IMR-90 (cell line): ENCODE results near the gene MBLAC2. TPM values are rescaled to one million over a fixed set of nuclear protein-coding genes. Genes with fewer than 3 reads are reported as not detected.

Experiments used
- ATAC-seq: fragments of 200-7000 bp; cut with Tn5 transposase; 2 replicates; pipeline ENCODE4 v1.9.1; 2020; ENCODE audit warnings: low read depth, mild to moderate bottlenecking, moderate library complexity
- BruUV-seq: library from RNA; stranded (reverse); fragments of 400-500 nt; replicated peaks from 2 replicates; lab custom pipeline; 2021; lab: Mats Ljungman, UMichigan
- CTCF ChIA-PET: fragments of 300-600 bp; formaldehyde crosslinking; extraction: SDS; loops from one replicate; lab custom pipeline; 2021; ENCODE audit warnings: antibody characterized with exemption; lab: Yijun Ruan, JAX
- POLR2A ChIA-PET: fragments of 300-600 bp; sonication (Branson Sonifier 250); formaldehyde crosslinking; loops from one replicate; lab custom pipeline; 2022; ENCODE audit warnings: antibody characterized with exemption; ENCODE audit not compliant: unreplicated experiment; lab: Charles Lee
- DNase-seq: peaks from one replicate; pipeline ENCODE4 v3.0.0; 2013
- H2AFZ ChIP-seq: replicated peaks from 2 replicates; pipeline ENCODE3; 2013; ENCODE audit warnings: low read length, mild to moderate bottlenecking; ENCODE audit not compliant: poor library complexity
- H2AK5ac ChIP-seq: 2 replicates; pipeline ENCODE4 v1.6.1; 2013; ENCODE audit warnings: low read depth, low read length, inconsistent platforms
- H2AK9ac ChIP-seq: replicated peaks from 2 replicates; pipeline ENCODE3; 2013; ENCODE audit warnings: mild to moderate bottlenecking, low read depth, low read length, moderate library complexity; ENCODE audit not compliant: poor library complexity
- H2BK120ac ChIP-seq: 2 replicates; pipeline ENCODE4 v1.6.1; 2013; ENCODE audit warnings: low read depth, low read length, inconsistent platforms
- H2BK15ac ChIP-seq: 3 replicates; pipeline ENCODE4 v1.6.1; 2013; ENCODE audit warnings: low read depth, low read length, inconsistent platforms
- H2BK20ac ChIP-seq: 2 replicates; pipeline ENCODE4 v1.6.1; 2013; ENCODE audit warnings: low read depth, mild to moderate bottlenecking, inconsistent platforms, low read length, moderate library complexity
- H2BK5ac ChIP-seq: 2 replicates; pipeline ENCODE4 v1.6.1; 2013; ENCODE audit warnings: mild to moderate bottlenecking, low read depth, low read length, inconsistent platforms; ENCODE audit not compliant: poor library complexity, severe bottlenecking
- H3K14ac ChIP-seq: replicated peaks from 2 replicates; pipeline ENCODE4 v1.6.1; 2013; ENCODE audit warnings: low read depth, low read length, inconsistent platforms
- H3K18ac ChIP-seq: 2 replicates; pipeline ENCODE4 v1.6.1; 2013; ENCODE audit warnings: low read depth, low read length, control low read depth
- H3K23ac ChIP-seq: 2 replicates; pipeline ENCODE4 v1.6.1; 2013; ENCODE audit warnings: low read depth, low read length, inconsistent platforms
- H3K27ac ChIP-seq: 2 replicates; pipeline ENCODE4 v1.5.1; 2013; ENCODE audit warnings: mild to moderate bottlenecking, control low read depth, low read length; ENCODE audit not compliant: insufficient read depth
- H3K27me3 ChIP-seq: 2 replicates; pipeline ENCODE4 v1.6.1; 2013; ENCODE audit warnings: low read length; ENCODE audit not compliant: control insufficient read depth, insufficient read depth
- H3K36me3 ChIP-seq: 2 replicates; pipeline ENCODE4 v1.6.1; 2013; ENCODE audit warnings: low read length, mixed read lengths; ENCODE audit not compliant: control insufficient read depth, insufficient read depth
- H3K4ac ChIP-seq: 2 replicates; pipeline ENCODE4 v1.6.1; 2013; ENCODE audit warnings: low read depth, low read length, inconsistent platforms
- H3K4me1 ChIP-seq: 2 replicates; pipeline ENCODE4 v1.6.1; 2013; ENCODE audit warnings: low read length, mixed read lengths; ENCODE audit not compliant: control insufficient read depth, insufficient read depth
- H3K4me2 ChIP-seq: 2 replicates; pipeline ENCODE4 v1.6.1; 2013; ENCODE audit warnings: low read depth, mild to moderate bottlenecking, control low read depth, low read length, moderate library complexity
- H3K4me3 ChIP-seq: 2 replicates; pipeline ENCODE4 v1.5.1; 2013; ENCODE audit warnings: low read depth, mild to moderate bottlenecking, control low read depth, low read length, moderate library complexity; ENCODE audit not compliant: insufficient read depth
- H3K56ac ChIP-seq: 2 replicates; pipeline ENCODE4 v1.6.1; 2013; ENCODE audit warnings: low read length, inconsistent platforms; ENCODE audit not compliant: insufficient read depth; ENCODE audit errors: extremely low read depth
- H3K79me1 ChIP-seq, 2 experiments: 2 replicates each; pipeline ENCODE4 v1.6.1; 2013; ENCODE audit warnings: low read length in 2 of 2, inconsistent platforms in 1 of 2, low read depth in 1 of 2
- H3K9ac ChIP-seq: 2 replicates; pipeline ENCODE4 v1.6.1; 2013; ENCODE audit warnings: low read depth, low read length, control low read depth
- H3K9me1 ChIP-seq: 2 replicates; pipeline ENCODE4 v1.6.1; 2013; ENCODE audit warnings: low read length, inconsistent platforms; ENCODE audit not compliant: insufficient read depth
- H3K9me3 ChIP-seq: 2 replicates; pipeline ENCODE4 v1.6.1; 2013; ENCODE audit warnings: low read length; ENCODE audit not compliant: control insufficient read depth, insufficient read depth
- H4K20me1 ChIP-seq: 2 replicates; pipeline ENCODE4 v1.6.1; 2013; ENCODE audit warnings: low read length, inconsistent platforms; ENCODE audit not compliant: insufficient read depth
- H4K5ac ChIP-seq: 2 replicates; pipeline ENCODE4 v1.6.1; 2013; ENCODE audit warnings: mild to moderate bottlenecking, low read depth, low read length, control low read depth
- H4K8ac ChIP-seq, 2 experiments: 2 replicates each; pipeline ENCODE4 v1.6.1; 2013; ENCODE audit warnings: low read depth in 2 of 2, low read length in 2 of 2, control low read depth in 1 of 2, inconsistent platforms in 1 of 2
- H4K91ac ChIP-seq: 2 replicates; pipeline ENCODE4 v1.6.1; 2013; ENCODE audit warnings: low read depth, low read length, inconsistent platforms; ENCODE audit not compliant: insufficient read depth
- BHLHE40 ChIP-seq: fragments of 150-350 bp; IDR thresholded peaks from 2 replicates; pipeline ENCODE4 v1.6.1; 2016; ENCODE audit warnings: mild to moderate bottlenecking, low read depth, low read length
- CHD1 ChIP-seq: IDR thresholded peaks from 2 replicates; pipeline ENCODE4 v1.6.1; 2012; ENCODE audit warnings: low read depth, low read length, improper control_type of control experiment
- MAFK ChIP-seq: IDR thresholded peaks from 2 replicates; pipeline ENCODE4 v1.6.1; 2012; ENCODE audit warnings: low read depth, low read length, improper control_type of control experiment
- MXI1 ChIP-seq: IDR thresholded peaks from 2 replicates; pipeline ENCODE4 v1.6.1; 2012; ENCODE audit warnings: low read depth, mild to moderate bottlenecking, low read length, moderate library complexity, borderline replicate concordance
- NFE2L2 ChIP-seq: fragments of 150-350 bp; IDR thresholded peaks from 2 replicates; pipeline ENCODE4 v1.6.1; 2016; ENCODE audit warnings: low read depth, mild to moderate bottlenecking, low read length
- POLR2A ChIP-seq: IDR thresholded peaks from 2 replicates; pipeline ENCODE4 v1.6.1; 2012; ENCODE audit warnings: mild to moderate bottlenecking, low read depth, low read length
- WGBS, 2 experiments: methylation state at CpG; one replicate each; pipeline versions ENCODE4 v1.1.5 to v1.1.7; 2013; ENCODE audit warnings: missing lambda C conversion rate in 2 of 2; ENCODE audit not compliant: insufficient read length in 1 of 2; ENCODE audit errors: extremely low coverage in 2 of 2; 5-methylcytosine and 5-hydroxymethylcytosine counted together
- dilution Hi-C: fragments of 300-500 bp; cut with HindIII; formaldehyde crosslinking; loops from one replicate; pipeline ENCODE4 v1.14.3; 2018; ENCODE audit warnings: low sequenced_read_pairs; ENCODE audit not compliant: unreplicated experiment
- in situ Hi-C: fragments of 300-500 bp; cut with MboI; formaldehyde crosslinking; loops from 3 replicates; pipeline ENCODE4 v1.14.3; 2019; ENCODE audit warnings: low sequenced_read_pairs, inconsistent platforms, mixed read lengths
- intact Hi-C: fragments of 100-400 bp; cut with micrococcal nuclease; formaldehyde crosslinking; loops from 2 replicates; pipeline ENCODE4 v1.10.0; 2022
- polyA plus RNA-seq, 3 experiments: library from polyadenylated mRNA; depleted of rRNA; stranded (reverse); fragments of >200 nt; gene quantifications; 2 replicates each; pipeline ENCODE4 v1.2.3, GENCODE V29; 2012; ENCODE audit warnings: low replicate concordance in 1 of 3
- total RNA-seq: library from RNA; depleted of rRNA; stranded (reverse); fragments of >200 nt; gene quantifications from 2 replicates; pipeline ENCODE4 v1.2.3, GENCODE V29; 2012
- TF ChIP-seq, protein P1 (sequence below): conservative IDR thresholded peaks from 2 replicates; pipeline ENCODE4 v1.5.1; 2012; ENCODE audit warnings: mild to moderate bottlenecking, low read depth, low read length, improper control_type of control experiment
- TF ChIP-seq, protein P2 (sequence below): fragments of 150-350 bp; IDR thresholded peaks from 2 replicates; pipeline ENCODE4 v1.6.1; 2017; ENCODE audit warnings: mild to moderate bottlenecking, antibody characterized with exemption, low read length, low read depth

The MBLAC2 gene
- total and polyA plus RNA-seq, 2 of the 4 experiments (the other 2 are of a cell fraction), result 3.0 to 3.2 TPM

DNA sequence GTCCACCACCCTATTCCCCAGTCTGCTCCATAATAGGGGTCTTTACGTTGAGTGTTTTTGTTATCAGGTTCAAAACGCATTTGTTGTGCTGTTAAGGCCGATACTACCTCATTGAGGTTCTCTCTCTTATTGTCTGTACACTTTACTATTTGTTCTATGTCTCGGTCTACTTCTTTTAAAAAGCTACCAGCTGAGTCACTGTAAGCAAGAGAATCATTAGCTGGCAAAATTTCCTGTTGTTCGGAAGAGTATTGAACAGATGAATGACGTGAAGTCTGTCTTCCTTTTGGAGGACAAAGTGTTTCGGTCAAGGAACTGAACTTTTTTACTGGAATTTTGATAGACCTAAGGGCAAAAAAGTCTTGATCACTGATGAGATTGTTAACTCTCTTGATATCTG, 44.5 kb upstream of the MBLAC2 start:
- CTCF ChIA-PET, result no interaction called here
- Histone ChIP-seq H4K91ac (no peak overlapping the region), H3K36me3 (peaks cover 14% of the 10 kb centered on the region), H3K79me1 (peaks cover 6 to 15% of the 10 kb centered on the region in 2 experiments; a peak in 3 of 4 replicates), H4K20me1 (0 out of 2 replicates have a peak, but pooled peaks cover 2% of the 10 kb centered on the region), H3K14ac (no peak overlapping the region), H3K4me3 (no peak overlapping the region), H2BK15ac (no peak overlapping the region), H2BK5ac (no peak overlapping the region), H4K5ac (no peak overlapping the region), H3K4me2 (no peak overlapping the region), H2AK5ac (no peak overlapping the region), H3K9me3 (no peaks in the 10 kb centered on the region), H2BK20ac (no peak overlapping the region), H3K56ac (no peak overlapping the region), H3K9ac (no peak overlapping the region), H3K9me1 (no peaks in the 10 kb centered on the region), H2AK9ac (no peak overlapping the region), H4K8ac (no peak overlapping the region), H2AFZ (no peak overlapping the region), H3K4ac (no peak overlapping the region), H3K23ac (no peak overlapping the region), H3K27ac (no peak overlapping the region), H3K4me1 (no peaks in the 10 kb centered on the region; the same call in 1 of the 2 replicates), H3K27me3 (no peaks in the 10 kb centered on the region), H2BK120ac (no peak overlapping the region), H3K18ac (no peak overlapping the region)
- BruUV-seq, result no TSS peak
- TF ChIP-seq, protein P1, sequence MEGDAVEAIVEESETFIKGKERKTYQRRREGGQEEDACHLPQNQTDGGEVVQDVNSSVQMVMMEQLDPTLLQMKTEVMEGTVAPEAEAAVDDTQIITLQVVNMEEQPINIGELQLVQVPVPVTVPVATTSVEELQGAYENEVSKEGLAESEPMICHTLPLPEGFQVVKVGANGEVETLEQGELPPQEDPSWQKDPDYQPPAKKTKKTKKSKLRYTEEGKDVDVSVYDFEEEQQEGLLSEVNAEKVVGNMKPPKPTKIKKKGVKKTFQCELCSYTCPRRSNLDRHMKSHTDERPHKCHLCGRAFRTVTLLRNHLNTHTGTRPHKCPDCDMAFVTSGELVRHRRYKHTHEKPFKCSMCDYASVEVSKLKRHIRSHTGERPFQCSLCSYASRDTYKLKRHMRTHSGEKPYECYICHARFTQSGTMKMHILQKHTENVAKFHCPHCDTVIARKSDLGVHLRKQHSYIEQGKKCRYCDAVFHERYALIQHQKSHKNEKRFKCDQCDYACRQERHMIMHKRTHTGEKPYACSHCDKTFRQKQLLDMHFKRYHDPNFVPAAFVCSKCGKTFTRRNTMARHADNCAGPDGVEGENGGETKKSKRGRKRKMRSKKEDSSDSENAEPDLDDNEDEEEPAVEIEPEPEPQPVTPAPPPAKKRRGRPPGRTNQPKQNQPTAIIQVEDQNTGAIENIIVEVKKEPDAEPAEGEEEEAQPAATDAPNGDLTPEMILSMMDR, result no peak
- TF ChIP-seq POLR2A, result no peak
- TF ChIP-seq MXI1, result no peak
- no peak for TF ChIP-seq BHLHE40
- TF ChIP-seq MAFK, result no peak
- TF ChIP-seq, protein P2, sequence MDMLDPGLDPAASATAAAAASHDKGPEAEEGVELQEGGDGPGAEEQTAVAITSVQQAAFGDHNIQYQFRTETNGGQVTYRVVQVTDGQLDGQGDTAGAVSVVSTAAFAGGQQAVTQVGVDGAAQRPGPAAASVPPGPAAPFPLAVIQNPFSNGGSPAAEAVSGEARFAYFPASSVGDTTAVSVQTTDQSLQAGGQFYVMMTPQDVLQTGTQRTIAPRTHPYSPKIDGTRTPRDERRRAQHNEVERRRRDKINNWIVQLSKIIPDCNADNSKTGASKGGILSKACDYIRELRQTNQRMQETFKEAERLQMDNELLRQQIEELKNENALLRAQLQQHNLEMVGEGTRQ, result no peak
- no peak for TF ChIP-seq NFE2L2
- TF ChIP-seq CHD1, result no peak
- ATAC-seq, result no peak
- dilution Hi-C loops, result no loop called here
- intact Hi-C loops, result no loop called here
- DNase-seq, result no peak
- 82% methylated on average over 2 of the region's 7 CpGs; no CpG with 5 or more reads in 1 of the 2 experiments for WGBS, 2 experiments
- in situ Hi-C loops, result no loop called here
- POLR2A ChIA-PET, result no interaction called here
